WERI-Rb-1 (cell line): ENCODE measurements around the gene KCTD19.
A peak's percentile ranks its signal among the peaks of the same experiment; 100 is the strongest.

ENCODE experiments used
- DNase-seq: peaks from one replicate; pipeline ENCODE4 v3.0.0-alpha.2; 2020
- H3K27ac ChIP-seq: fragments of 250-450 bp; sonication (Bioruptor Pico); 2 replicates; pipeline ENCODE4 v1.5.1; 2020; ENCODE audit warnings: mild to moderate bottlenecking, moderate library complexity
- H3K27me3 ChIP-seq: fragments of 250-450 bp; sonication (Bioruptor Pico); 2 replicates; pipeline ENCODE4 v1.5.1; 2021; ENCODE audit warnings: mild to moderate bottlenecking, low read depth, moderate library complexity; ENCODE audit not compliant: insufficient read depth, severe bottlenecking
- H3K36me3 ChIP-seq: fragments of 250-450 bp; sonication (Bioruptor Pico); 2 replicates; pipeline ENCODE4 v1.5.1; 2020; ENCODE audit warnings: mild to moderate bottlenecking, moderate library complexity
- H3K4me3 ChIP-seq: 2 replicates; pipeline ENCODE4 v1.5.1; 2011; ENCODE audit warnings: low read depth, mild to moderate bottlenecking, control low read depth, low read length
- H3K9me3 ChIP-seq: fragments of 250-450 bp; sonication (Bioruptor Pico); 2 replicates; pipeline ENCODE4 v1.5.1; 2021; ENCODE audit warnings: mild to moderate bottlenecking, moderate library complexity; ENCODE audit not compliant: severe bottlenecking
- CTCF ChIP-seq: IDR thresholded peaks from 2 replicates; pipeline ENCODE4 v1.5.1; 2011; ENCODE audit warnings: low read depth, mild to moderate bottlenecking, control low read depth, inconsistent platforms, low read length

Gene KCTD19

GRCh38 chr16:67345401-67345800 is 18.9 kb upstream of the KCTD19 start:
- H3K27me3 ChIP-seq, result no peaks in the 10 kb centered on the region
- no peaks in the 10 kb centered on the region for H3K9me3 ChIP-seq
- no peak for TF ChIP-seq CTCF
- no peaks in the 10 kb centered on the region for H3K36me3 ChIP-seq
- H3K4me3 ChIP-seq, result no peak overlapping the region
- no peak overlapping the region for H3K27ac ChIP-seq
- DNase-seq, result no peak

- Histone ChIP-seq H3K9me3 (no peaks in the 10 kb centered on the region), H3K36me3 (no peaks in the 10 kb centered on the region), H3K4me3 (no peak overlapping the region), H3K27ac (no peak overlapping the region), H3K27me3 (no peaks in the 10 kb centered on the region)
- DNase-seq, result peak; percentile 14
- no peak for TF ChIP-seq CTCF
Observed at GRCh38 chr16:67342616-67343015, 16.1 kb upstream of the KCTD19 start.

- TF ChIP-seq CTCF, result no peak
- no peak overlapping the region for H3K27ac ChIP-seq
Observed at GRCh38 chr16:67341250-67341649, 14.7 kb upstream of the KCTD19 start.

GRCh38 chr16:67339453-67339852 is 12.9 kb upstream of the KCTD19 start:
- TF ChIP-seq CTCF, result peak; percentile 22; the same call in 1 of the 2 replicates
- H3K27ac ChIP-seq, result no peak overlapping the region
- peaks cover 3% of the 10 kb centered on the region for H3K9me3 ChIP-seq
- no peaks in the 10 kb centered on the region for H3K27me3 ChIP-seq
- no peak for DNase-seq
- H3K4me3 ChIP-seq, result no peak overlapping the region
- H3K36me3 ChIP-seq, result no peaks in the 10 kb centered on the region

More at GRCh38 chr16:67341250-67341649, 14.7 kb upstream of the KCTD19 start:
- Histone ChIP-seq H3K27me3 (no peaks in the 10 kb centered on the region), H3K4me3 (no peak overlapping the region), H3K36me3 (no peaks in the 10 kb centered on the region), H3K9me3 (no peaks in the 10 kb centered on the region)
- no peak for DNase-seq

- no peak for TF ChIP-seq CTCF
- no peak overlapping the region for H3K27ac ChIP-seq
- H3K9me3 ChIP-seq, result peaks cover 3% of the 10 kb centered on the region
- H3K27me3 ChIP-seq, result no peaks in the 10 kb centered on the region
- H3K4me3 ChIP-seq, result no peak overlapping the region
- no peaks in the 10 kb centered on the region for H3K36me3 ChIP-seq
- no peak for DNase-seq
Observed at GRCh38 chr16:67336648-67337047, 10.1 kb upstream of the KCTD19 start.

GRCh38 chr16:67336116-67336515 is 9.6 kb upstream of the KCTD19 start:
- Histone ChIP-seq H3K27me3 (no peaks in the 10 kb centered on the region), H3K4me3 (no peak overlapping the region), H3K27ac (no peak overlapping the region), H3K36me3 (no peaks in the 10 kb centered on the region), H3K9me3 (peaks cover 3% of the 10 kb centered on the region)
- no peak for TF ChIP-seq CTCF
- no peak for DNase-seq
